HG03280 (cell line): ENCODE data around the gene BBS9.
"Not testable (repeated sequence)": the region's sequence is repeated elsewhere in the genome, so short reads cannot be mapped to it uniquely, and the experiment has no call there.

Experiments
- ATAC-seq: cut with Tn5 transposase; IDR thresholded peaks from one replicate; pipeline ENCODE4 v1.9.1; 2021; ENCODE audit warnings: mild to moderate bottlenecking, moderate library complexity; ENCODE audit not compliant: unreplicated experiment

BBS9 gene

DNA sequence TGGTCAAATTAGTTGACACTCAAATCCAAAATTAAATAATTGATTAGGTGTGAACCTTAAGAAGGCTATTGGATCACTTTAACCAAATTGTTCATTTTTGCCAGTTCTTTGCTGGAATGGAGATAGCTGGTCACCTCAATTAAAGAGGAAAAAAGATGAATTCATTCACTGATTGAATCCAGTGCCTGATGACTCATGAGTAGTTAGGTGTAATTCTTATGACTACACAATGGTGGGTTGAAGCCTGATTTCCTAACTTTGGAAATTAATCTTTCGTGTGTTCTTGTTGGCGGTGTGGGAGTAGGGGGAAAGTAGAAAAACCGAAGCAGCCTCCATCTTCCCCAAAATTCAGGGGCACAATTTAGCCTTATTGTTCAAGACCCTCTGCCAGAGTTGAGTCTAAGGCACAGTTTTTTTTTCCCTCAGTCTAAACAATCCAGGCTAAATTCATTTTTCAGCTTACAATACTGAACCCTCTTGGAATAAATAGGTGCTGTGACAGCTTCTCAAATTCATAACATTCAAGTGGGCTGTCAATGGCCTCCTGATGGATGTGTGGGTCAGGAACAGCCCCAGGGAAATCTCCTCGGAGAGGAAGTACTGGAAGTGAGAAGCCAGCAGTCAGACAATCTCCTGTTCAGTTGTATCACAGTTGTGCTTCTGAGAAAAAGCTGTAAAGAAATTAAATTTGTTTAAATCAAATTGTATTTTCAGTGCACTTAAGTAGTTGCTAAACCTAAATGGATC lies 356.6 kb downstream of the BBS9 start:
- no peak for ATAC-seq

DNA sequence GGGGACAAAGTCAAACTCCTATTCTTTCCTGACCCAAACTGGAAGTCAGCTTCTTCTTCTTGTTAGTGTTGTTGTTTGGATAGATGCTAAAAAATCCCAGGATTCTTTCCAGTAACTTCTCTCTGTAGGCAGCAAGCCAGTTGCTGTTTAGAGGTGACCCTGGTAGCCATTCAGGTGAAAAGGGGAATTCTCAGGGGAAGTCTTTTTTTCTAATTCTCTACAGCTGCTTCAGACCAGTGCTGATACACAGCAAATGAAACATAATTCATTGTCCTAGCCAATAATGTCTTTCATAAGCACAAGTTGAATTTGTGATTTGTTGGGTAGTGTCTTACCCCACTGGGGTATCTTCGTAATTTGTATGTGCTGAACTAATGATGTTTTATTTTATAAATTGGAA lies 357.3 kb downstream of the BBS9 start:
- ATAC-seq: no peak

DNA sequence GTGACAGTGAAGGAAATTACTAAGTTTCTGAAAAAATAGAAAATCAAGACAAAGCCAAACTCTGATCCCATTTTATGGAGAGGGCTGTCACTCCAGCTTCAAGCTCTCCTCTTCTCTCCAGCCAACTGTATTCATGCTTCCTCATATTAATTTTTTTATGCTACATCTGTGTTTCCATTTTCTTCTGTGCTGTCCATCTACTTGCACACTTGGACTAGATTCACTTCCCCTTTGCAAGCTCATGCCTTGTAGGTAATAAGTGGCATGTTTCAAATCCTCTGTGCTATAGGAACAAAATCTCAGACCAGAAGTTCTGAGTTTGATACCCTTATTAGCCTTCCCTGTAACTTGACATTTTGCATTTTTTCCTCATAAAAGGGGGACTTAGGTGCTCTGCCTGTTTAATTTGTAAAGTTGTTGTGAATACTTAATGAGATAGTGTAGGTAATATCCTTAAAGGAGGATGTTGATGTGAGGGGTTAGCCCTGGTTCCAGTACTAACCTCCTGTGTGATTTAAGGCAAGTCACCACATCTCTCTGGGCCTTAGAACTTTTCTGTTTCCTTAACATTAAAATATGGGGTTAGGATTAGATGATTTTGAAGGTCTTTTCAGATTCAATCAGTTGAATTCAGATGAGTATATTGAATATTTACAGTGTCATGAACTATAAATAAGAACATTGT lies 358.8 kb downstream of the BBS9 start:
- ATAC-seq: no peak

DNA sequence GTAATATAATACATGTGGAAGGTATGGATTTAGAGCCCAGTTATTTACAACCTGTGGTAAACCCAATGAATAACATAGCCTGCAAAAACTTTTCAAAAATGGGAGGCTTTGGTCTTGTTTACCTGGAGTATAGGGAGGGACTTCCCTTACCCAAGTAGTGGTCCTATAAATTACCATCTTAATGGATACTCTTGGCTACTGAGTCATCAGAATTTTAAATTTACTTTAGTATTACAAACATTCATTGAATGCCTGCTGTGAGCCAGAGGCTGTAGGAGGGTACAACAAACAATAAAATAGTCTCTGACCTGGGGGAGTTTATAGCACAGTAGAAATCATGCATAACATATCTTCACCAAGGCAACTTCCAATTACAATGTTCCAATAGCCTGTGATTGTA lies 365.1 kb downstream of the BBS9 start:
- ATAC-seq: no peak

DNA sequence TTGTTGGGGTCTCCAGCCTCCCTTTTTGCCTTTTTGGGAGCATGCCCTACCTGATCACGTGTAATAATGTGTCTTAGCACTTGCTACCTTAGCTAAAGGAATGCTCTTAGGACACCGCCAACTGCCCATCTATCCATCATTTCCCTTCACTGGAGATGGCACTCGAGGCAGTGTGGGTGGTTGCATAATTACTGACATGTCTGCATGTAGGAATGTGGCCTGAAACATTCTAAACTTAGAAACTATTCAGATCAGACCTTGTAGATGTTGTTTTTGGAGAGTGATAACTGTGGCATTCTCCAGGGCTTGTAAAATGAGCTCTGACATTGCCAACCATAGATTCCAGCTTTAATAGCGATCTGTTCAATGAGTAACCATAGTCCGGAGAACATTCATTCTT lies 365.8 kb downstream of the BBS9 start:
- no peak for ATAC-seq

DNA sequence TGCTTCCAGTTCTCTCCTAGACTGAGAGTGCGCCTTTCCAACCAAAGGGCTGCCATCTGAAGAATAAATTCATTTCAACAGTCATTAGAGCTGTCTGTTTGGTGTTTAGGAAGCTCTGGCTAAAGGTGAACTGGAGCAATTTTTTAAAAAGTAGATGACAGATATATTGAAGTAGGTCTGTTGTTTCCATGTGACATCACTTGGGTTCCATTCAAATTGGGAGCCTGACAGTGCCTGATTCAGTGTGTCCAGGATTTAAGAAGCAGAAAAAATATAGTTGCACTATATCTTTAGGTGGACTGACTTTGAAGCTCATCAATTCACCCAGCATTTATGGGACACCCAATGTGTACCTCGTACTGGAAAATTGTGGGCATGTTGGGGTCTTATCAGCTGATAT lies 367.7 kb downstream of the BBS9 start:
- no peak for ATAC-seq

DNA sequence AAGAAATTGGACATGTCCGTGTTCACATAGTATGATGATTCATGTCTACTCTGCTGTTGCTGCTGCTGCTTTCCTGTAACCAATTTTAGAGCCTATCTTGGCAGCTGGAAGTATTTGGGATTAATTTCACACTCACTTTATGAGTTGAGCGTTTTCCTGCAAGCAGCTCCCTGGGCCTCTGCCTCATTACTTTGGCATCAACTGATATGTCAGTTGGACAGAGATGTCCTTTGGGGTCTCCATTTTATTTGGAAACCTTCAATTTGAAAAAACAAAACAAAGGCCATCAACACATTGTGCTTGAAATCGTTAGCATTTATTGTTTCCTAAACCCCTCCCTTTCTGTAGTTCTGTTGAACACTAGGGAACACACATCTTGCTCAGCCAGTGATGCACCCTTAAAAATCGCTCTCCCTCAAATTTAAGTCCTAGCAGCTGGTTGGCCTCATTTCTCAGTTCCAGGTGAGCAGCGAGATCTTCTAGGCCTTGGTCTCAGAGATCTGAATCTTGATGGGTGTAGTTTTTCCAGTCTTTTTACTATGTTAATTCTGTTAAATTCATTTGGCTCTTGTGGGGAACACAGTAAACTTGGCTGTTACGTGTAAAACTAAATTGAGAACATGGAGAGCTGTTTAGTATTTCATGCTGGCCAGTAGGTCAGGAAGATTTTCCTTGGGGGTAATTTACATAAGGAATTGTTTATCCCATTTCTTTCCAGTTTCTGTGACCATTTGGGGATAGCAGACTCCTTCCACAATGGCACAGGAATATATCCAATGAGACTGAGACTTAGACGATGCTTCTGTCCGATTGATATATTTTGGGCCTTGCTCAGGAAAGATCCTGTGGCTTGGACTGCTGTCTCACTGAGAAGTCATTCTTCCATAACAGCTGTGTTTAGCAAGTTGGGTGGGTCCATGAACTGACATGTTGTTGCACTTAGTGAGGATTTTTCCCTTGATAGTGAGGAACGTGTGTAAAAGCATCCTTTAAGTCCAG lies 371.6 kb downstream of the BBS9 start:
- ATAC-seq: no peak

DNA sequence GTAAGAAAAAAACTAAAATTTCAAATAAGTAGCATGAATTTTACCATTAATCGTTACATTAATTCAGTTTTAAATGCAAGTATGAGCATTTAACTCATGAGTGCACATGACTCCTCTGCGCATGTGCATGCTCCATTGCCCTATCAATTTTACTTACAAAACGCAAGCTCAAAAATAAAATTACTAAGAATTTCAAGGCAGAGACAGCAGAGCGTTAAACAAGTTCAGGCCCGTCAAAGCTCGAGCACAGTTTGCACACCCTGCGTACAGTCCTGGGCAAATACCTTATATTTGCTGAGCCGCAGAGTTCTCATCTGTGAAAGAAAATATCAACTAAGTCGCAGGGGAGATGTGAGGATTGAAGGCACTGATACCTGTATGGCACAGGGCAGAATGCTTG lies 373.6 kb downstream of the BBS9 start:
- no peak for ATAC-seq

DNA sequence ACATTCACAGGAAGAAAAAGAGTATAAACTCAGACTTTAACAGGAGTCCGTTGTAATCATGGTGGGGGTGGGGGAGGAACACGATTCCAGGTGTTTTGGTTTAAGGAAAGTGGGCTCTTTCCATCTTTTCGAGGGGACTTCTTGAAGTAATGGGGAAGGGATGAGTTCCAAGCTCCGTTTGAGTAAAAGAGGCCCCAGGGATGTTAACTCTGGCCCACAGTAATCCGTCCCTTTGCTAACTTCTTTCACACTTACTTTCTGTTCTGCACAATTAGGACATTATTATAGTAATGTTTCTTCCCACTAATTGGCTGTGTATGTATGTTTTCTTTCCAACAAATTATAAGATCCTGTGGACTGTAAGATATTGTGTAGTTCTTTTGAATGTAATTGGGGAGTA lies 374.4 kb downstream of the BBS9 start:
- no peak for ATAC-seq

DNA sequence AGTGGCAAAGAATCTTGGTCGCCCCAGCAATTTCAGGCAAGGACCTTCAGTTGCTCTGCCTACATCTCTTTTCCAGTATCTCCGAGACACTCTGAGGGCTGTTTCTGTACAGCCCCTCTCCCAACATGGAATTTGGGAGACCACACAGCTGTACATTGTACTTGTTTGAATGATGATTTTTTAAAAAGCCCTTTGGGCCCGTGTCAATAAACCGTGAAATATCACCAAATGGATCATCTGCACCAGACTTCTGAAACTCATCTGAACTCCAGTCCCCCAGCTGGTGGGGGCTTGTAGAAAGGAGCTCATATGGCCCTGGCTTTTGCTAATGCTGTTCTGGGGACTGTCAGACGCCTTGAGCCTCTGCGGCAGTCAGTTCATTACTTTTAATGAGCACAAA lies 374.9 kb downstream of the BBS9 start:
- no peak for ATAC-seq

DNA sequence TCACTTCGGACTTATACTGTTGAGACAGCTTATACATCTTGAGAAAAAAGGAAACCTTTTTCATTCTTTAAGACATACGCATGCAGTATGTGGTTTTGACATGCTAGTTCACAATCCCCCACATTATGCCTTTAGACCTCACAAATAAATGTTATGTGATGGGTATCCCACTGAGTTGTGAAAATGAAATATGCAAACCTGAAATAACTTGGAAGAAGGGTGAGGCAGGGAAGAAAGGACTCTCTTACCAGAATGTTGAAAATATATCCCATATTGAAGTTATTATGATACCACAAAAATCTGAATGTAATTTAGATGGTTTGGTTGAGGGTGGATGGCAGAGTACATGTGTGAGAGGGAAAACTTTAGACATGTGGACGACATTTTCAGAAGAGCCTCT lies 379.8 kb downstream of the BBS9 start:
- ATAC-seq: no peak

DNA sequence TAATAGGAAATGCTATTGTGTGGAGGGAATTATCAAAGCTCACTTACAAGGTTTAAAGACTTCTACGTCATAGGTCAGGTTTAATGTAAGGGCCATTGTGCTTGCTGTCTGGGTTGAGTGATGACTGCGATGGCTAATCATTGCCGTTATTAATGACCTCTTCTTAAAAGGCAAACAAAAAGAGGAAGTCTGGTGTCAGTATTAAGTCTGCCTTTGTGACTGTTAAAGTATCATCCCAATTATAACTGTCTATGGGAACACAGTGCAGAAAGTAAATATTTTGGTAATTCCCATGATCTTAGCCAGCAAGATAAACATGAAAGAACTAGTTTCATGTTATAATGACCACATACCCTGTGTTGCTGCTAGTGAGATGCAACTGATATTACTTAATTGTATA lies 382.4 kb downstream of the BBS9 start:
- ATAC-seq: no peak

DNA sequence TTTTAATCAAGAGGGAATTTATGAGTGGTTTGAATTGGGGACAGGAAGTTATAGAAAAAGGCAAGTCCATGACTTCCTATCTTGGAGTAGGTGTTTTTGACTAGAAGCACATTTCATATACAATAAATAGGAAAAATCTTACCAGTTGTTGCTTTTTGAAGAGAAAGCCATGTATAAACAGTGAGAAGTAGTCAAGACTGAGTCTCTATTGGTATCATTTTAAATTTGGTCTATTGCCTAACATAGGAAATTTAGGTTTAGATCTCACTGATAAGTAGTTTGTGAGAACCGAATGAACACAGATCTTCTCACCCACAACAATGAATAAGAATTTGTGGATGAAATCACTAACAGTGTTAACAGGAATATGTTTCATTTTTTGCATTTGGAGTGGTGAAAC lies 387.2 kb downstream of the BBS9 start:
- ATAC-seq: no peak

DNA sequence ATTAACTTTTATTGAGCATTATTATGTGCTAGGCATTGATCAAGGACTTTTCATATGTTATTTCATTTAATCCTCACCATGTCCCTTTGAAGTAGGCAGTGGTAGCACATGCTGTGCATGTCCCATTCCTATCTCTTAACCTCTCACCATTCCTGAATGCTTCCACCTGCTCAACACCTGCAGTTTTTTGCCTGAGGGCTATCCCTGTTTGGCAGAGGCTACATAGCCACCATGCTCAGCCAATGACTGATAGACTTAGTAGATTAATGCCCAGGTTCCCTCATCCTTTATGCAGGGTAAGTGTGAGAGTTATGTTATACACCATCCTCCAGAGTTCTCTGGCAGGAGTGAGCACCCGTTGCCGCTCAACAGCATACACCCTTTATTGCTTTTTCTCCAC lies 387.8 kb downstream of the BBS9 start:
- no peak for ATAC-seq

DNA sequence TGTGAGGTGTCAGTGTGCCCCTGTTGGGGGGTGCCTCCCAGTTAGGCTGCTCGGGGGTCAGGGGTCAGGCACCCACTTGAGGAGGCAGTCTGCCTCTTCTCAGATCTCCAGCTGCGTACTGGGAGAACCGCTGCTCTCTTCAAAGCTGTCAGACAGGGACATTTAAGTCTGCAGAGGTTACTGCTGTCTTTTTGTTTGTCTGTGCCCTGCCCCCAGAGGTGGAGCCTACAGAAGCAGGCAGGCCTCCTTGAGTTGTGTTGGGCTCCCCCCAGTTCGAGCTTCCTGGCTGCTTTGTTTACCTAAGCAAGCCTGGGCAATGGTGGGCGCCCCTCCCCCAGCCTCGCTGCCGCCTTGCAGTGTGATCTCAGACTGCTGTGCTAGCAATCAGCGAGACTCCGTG lies 397.6 kb downstream of the BBS9 start:
- not testable (repeated sequence) for ATAC-seq

DNA sequence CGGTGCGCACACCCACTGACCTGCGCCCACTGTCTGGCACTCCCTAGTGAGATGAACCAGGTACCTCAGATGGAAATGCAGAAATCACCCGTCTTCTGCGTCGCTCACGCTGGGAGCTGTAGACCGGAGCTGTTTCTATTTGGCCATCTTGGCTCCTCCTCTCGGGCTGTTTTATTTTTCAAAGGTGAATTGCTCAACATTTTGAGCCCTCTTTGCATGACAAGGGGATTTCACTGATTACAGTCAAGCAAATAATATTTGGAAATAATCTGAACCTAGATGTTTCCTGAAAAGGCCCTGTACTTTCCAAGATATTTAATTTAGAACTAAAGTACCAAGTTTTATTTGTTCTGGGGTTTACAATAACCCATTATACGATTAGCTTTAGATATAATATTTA lies 398.2 kb downstream of the BBS9 start:
- ATAC-seq: not testable (repeated sequence)

DNA sequence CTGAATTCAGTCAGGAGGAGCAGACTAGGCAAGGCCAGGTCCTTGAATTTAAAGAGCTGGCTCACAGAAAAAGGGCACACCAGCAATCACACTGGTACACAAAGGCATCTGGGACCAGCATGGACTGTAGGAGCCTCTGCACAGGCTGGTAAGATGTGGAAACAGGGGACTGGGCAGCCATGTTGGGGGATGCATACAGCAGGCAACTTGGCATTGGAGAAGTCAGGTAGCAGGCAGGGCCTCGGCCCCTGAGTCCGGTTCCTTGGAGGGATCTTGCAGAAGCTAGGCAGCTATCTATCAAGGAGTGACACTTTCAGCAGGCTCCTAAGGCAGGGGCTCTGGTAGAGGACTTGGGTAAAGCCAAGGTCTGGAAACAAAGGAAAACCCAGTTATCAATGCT lies 399.7 kb downstream of the BBS9 start:
- ATAC-seq: no peak

DNA sequence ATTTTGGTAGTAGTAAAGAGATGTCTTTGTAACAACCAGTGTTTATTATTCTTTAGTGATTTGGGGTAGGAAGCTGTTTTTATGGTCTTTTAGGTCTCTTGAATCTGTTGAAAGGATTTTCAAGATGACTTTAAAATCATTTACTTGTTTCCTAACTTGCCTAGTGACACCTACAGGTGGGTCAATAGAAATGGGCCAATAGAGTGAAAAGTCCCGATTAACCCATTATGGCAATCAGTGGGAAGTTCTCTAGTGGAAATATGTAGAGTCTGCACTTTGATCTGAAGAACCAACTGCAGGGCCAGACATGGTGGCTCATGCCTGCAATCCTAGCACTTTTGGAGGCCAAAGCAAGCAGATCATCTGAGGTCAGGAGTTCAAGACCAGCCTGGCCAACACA lies 401.3 kb downstream of the BBS9 start:
- no peak for ATAC-seq

DNA sequence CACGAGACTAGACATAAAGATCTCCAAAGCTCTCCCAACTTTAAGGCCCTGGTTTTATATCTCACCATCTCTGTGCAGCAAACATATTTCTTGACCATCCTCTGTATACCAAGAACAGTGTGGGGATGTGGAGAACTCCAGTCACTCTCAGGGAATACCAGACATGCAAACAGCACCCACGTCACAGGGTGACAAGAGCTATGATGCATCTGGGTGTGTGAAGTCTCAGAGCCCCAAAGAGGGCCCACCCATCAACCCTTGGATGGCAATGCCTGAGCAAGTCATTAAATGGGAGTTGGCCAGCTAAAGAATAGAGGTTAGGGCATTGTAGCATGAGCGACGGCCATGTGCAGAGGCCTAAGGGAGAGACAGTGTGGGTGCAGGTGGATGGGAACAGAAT lies 402.5 kb downstream of the BBS9 start:
- no peak for ATAC-seq

DNA sequence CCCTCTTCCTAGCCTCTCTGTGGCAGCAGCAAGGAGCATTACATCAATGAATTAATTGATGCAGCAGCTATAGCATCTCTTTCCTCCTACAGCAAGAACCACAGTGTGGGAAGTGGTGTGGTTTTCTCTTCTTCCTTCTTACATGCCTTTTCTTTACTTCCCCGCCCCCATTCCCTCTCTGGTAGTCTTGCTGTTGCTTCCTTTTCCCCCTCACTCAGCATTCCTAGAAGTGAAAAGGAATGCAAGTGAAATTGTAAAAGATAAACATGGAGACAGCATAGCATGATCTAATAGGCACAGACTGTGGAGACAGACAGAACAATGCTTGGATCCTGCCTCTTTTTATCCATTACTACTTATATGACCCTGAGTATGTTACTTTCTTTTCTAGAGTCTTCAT lies 405.5 kb downstream of the BBS9 start:
- no peak for ATAC-seq

DNA sequence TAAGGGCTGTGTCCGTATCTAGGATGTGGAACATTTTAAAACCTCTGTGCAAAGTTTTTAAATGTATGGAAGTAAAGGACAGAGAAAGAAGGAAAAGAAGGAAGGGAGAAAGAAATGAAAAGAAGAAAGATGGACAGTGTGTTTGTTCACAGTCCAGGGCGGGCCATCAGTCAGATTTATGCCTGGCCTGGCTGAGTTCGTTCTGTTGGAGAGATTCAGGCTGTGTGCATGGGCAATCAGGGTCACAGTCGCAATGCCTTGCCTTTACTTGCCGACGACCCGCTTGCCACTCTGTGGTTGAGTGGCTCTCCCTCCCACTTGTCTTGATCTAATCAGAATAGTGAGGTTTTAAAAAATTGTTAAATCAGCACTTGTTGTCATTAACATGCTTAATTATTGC lies 406.6 kb downstream of the BBS9 start:
- ATAC-seq: no peak
